GM19468 (cell line): Measurements from ENCODE around the gene CMSS1.

Source experiments
- ATAC-seq: cut with Tn5 transposase; IDR thresholded peaks from one replicate; pipeline ENCODE4 v1.9.1; 2021; ENCODE audit warnings: mild to moderate bottlenecking, moderate library complexity, moderate number of reproducible peaks; ENCODE audit not compliant: unreplicated experiment; ENCODE audit errors: extremely low read depth

The CMSS1 gene

DNA sequence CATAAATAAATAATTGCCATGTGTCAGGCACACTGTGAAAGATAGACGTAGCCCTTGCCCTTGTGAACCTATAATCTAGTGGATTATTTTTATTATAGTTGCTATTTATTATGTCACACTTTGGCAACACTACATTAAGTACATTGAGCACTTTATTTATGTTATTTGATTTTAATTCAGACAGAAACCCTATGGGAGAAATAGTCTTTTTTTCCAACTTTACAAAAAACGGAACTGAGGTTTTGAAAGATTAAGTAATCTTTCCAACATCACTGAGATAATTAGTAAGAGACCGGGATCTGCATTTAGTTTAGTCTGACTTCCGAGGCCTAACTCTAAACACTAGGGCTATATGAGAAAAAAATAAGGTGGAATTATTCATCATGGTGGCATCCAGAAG lies 299.4 kb downstream of the CMSS1 start:
- no peak for ATAC-seq

DNA sequence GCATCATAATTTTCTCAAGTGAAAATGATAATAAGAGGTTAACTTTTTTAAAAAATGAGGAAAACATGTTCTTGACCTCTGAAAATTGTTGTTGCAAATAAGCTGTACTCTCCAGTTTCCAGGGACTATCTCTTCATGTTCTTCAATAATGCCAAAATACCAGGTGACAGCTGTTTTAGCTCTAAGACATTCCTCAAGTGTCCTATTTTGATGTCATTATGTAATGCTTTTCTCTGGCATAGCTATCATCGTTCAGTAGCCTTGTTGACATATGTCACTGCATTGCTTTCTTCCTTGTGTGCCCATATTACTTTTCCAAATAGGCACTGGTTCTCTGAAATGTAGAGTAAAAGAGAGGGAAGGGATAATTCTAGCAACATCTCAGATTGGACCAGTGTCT lies 302.4 kb downstream of the CMSS1 start:
- ATAC-seq, result no peak

DNA sequence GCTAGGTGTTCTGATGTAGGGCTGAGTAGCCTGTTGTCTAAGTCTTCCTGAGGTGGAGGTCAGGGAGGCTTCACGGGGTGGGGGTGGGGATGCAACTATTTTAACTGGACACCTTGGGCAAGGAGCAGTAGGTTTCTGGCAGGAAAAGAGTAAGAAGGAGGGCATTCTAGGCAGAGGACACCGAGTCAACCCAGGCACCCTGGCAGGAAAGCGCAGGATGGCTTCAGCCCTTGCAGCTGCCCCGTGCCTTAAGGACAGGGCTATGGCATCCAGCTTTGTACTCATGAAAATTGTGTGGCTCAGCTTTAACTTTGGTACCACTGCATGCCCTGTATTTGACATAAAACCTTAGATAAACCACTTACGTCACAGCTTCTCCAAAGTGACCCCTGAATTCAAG lies 303.0 kb downstream of the CMSS1 start:
- ATAC-seq, result no peak

DNA sequence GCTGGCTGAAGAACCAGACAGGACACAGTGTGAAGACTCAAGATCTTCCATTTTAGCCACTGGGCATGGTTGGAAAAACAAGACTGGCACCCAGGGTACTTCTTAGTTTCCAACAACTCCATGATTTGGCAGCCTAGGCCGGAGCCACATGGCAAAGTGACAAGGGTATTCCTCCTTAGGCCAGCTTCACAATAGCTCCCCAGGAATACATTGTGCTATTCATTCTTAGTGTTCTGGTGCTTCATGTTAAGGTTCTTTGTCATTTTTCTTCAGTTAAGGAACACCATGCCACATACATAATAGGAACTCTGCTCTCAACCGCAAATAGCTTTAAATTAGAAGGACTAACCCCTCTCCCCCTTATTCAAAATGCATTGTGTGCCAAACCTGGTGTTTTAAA lies 304.7 kb downstream of the CMSS1 start:
- ATAC-seq, result no peak

DNA sequence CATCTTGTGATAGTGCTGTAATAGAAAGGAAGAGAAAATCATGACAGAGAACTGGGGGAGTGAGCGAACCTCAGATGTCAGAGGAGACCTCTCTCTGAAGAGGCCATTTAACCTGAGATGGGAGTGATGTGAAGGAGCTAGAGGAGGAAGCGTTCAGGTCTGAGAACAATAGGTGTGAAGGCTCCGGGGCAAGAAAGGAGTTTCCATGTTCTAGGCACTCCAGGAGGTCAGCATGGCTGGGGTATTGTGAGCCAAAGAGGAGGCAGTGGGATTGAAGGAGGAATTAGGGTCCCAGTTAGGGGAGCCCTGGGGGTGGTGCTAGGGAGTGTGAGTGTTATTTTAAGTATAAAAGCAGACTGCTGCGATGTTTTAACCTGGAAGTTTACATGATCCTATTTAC lies 305.4 kb downstream of the CMSS1 start:
- no peak for ATAC-seq

DNA sequence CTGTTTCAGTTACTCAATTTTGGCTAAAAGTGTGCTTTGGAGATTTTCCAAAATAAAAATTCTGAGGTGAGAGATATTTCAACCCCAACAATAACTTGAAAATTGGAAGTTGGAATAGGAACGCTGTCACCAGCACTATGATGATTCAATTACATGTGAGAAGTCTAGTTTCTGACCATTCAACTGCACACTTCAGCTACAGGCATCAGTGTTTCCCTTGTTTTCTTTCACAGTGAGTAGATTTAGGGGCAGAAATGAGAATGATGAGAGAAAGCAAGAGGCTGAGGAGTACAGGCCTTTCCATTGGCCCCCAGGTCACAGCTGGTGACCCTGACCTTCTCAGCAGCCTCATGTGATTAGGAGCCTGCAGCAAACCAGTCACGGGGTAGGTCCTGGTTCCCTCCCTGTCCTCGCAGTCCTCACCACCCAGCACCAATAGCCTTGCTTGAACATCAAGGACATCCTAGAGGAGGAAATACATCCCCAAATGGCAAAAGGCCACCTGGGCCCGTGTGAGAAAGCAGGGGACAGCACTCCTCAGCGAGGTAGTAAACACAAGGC lies 306.6 kb downstream of the CMSS1 start:
- no peak for ATAC-seq

DNA sequence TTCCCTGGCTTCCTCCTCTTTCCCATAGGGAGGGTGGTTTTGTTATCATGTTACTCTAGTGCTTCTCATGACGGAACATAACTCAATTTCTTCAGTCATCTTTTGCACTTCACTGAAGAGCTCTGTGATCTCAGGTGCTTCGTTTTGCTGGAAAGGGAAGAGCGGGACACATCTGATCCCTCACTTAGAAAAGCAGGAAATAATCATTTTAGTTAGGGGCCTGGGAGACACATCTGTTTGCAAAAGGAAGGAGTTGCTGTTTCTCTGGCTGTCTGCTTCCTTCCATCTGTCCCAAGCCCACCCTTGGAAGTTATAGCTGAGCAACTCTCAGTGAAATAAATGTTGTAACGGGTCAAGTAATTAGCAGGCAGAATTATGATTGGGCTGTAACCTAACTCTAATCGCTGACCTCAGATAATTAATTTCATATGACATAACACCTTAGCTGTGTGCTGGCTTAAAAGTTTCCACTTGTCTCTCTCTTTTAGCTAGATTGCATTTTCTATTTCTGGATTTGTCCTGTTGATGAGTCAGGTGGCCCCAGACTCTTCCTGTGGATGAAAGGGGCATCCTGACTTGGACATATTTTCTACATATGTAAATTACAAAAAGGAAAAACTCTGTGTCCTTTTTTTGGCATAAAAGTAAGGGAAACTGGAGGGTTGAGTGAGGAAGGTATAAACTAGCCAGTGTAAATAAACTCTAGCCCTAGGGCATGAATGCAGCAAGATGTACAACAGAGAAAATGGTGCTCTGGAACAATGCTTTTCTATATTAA lies 307.7 kb downstream of the CMSS1 start:
- ATAC-seq, result no peak

DNA sequence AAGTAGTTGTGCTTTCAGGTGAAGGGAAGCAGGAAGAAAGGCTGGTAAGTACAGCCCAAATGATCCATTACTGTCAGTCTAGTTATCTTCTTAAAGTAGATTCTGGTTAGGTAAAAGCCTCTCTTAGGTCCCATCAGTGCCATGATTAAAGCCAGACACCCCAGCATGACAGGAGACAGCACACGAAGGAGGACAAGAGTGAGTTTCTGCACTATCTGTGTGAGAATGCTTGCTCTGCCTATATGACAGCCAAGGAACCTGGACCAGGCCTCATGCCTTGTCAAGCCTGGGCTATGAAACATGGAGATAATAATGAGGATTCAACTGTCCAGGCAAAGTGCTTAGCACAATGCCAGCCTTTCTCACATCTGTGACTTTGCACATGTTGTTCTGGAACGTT lies 310.1 kb downstream of the CMSS1 start:
- ATAC-seq, result no peak

DNA sequence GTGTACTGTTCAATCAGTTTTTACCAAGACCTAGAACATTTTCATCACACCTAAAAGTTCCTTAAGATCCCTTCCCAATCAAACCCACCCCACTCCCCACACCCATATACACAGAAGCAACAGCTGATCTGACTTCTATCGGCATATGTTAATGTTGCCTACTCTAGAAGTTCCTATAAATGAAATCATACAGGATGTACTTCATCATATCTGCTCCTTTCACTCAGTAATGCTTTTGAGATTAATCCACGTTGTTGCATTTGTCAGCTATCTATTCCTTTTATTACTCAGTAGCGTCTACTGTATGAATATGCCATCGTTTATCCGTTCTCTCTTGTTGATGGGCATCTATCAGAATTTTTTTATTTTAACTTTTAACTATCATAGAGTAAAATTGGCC lies 310.9 kb downstream of the CMSS1 start:
- no peak for ATAC-seq

DNA sequence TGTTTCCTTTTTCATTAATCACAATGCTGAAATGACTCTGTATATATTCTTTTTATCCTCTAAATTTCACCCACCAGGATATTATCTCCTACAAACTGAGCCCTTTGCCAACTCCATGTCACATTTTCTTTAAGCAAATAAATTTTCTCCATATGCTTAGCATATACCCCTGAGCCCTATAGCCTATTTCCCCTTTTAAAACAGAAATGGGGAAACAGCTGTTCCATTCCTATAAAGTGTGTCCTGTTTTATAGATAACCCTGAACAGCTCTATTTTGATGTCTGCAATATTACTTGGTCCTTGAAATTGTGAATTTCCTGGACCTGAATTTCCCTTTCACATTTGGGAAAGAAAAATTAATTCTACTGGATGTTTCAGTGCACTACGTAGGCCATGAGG lies 312.3 kb downstream of the CMSS1 start:
- ATAC-seq, result no peak

DNA sequence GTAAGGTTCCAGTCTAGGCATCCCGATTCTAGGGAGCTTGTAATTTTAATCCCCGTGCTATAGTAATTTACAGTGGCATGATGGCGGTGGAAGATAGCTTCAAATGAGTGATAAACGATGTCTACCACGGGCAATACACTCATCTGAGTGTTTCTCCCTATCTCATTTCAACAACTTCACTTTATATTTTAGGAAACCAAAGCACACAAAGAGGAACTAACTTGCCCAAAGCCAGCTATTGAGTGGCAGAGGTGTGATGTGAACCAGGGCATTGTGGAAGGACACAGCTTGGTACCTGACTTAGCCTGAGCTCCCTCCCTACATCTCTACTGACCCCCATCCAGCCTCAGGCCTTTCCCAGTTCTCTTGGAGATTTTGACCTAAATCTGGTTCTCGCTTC lies 313.6 kb downstream of the CMSS1 start:
- ATAC-seq, result no peak

DNA sequence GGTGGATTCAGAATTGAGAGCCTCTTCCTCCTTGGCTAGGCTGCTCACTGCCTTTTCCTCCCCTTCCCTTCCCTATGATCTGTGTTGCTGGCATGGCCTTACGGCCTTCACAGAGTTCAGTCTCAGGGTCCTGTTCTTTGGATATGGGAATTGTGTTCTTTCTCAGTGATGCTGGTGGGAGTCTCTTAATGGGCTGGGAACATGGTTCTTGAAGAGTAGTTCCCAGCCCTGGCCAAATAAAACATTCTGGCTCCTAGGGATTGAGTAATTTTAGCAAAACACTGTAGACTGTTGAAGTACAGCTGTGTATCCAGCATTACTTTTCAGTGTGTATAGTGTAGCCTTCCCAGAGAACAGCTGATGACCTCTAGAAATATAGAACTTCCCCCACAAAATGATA lies 319.3 kb downstream of the CMSS1 start:
- ATAC-seq, result no peak

DNA sequence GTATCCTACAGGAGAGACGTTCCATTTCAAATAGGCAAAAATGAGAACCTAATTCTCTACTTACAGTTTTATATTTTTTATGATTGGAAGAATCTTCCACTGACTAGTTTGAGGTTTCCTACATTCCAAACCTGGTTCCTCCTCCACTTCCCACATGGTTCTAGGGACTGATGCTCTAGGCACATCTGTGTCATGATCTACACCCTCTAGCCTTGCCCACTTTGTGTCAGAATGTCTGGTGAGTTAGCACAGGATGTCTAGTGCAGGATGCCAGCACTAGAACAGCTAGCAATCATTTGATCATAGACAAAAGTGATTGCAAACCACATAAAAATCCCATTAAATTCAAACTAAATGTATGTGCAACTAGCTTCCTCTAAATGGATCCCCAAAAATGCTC lies 323.3 kb downstream of the CMSS1 start:
- ATAC-seq, result no peak

DNA sequence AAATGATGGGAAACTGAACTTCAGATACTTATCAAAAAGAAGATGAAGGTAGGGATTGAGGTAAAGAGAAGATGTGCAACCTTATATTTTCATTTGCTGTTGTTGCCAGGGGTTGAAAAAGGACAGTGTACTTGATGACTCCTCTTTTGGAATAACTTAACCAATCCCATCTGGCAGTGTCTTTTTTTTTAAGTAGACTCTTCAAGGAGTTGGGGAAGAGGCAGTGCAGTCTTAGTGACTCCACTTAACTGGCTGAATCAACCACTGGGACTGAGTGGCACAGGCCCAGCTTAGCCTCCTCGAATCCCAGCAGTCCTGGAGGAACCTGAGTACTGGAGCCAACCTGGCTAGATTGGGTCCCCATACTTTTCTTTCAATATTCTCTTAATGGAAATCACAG lies 323.9 kb downstream of the CMSS1 start:
- no peak for ATAC-seq

DNA sequence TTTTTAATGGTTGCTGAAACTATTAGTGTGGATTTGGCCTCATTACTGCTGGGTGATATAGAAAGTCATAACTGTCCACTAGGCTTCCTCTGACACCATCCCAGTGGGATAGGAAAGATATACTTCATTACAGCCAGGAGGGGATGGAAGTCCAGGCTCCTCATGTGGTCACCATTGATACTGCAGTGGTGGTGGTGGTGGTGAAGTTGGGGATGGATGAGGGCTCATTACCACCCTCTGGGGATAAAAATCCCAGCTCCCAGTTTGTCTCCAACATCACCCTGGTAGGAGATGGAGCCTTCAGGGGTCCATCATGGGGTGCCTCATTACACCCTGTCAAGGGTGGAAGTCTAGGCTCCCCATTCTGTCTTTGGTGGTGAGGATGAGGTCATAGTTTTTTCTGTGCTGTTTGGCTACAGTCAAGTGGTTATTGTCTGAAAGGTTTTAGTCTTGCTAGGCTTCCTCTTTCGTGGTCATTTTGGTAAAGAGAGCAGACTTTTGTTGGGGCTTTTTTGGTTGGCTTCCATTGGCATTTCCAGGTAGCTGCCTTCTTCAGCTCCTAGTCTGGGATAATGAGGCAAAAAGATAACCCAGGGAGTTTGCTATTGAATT lies 326.7 kb downstream of the CMSS1 start:
- ATAC-seq, result no peak

DNA sequence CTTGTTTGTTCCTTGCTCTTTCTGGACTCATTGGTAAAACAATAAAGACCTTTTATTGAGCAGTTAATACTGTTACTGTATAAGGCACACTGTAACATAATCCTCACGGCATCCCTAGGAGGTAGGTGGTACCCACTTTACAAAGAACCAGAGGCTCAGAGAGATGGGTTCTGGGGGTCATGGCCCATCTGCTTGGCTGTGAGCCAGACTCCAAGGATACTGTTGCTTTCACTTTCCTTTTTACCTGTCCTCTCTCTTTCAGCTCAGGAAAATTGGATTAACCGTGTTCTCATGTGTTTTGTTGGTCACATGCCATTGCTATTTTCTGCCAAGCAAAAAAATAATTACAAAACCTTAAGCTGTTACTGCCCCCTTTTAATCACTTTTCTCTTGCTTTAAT lies 331.5 kb downstream of the CMSS1 start:
- ATAC-seq, result no peak

DNA sequence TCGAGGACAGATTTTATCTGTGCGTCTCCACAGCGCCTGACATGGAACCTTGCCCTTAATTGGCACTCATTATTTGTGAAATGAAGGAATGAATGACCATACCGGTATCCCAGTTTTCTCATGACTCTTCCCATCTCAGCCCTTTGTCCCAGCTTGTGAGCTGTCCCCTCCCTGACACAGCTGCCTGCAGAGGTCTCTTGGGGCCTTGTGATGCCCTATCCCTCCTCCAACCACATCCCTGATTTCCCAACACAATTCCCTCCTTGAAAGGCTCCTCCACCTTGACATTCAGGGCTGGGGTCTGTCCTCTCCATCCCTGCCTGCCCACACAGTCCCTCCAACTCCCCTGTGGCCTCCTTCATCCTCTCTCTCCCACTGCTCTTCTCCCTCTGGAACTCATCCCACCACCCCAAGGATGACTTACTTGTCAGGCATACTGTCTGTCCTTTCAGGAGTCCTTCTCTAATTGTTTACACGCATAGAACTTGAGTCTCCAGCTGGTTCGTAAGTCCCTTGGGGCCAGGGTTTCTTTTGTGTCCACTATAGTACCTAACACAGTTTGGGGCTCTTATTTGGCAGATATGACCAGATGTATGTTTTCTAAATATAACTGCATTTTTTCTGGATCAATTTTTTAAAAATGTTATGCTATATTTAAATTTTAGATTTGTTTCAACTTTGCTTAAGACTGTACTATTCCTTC lies 332.2 kb downstream of the CMSS1 start:
- ATAC-seq, result no peak

DNA sequence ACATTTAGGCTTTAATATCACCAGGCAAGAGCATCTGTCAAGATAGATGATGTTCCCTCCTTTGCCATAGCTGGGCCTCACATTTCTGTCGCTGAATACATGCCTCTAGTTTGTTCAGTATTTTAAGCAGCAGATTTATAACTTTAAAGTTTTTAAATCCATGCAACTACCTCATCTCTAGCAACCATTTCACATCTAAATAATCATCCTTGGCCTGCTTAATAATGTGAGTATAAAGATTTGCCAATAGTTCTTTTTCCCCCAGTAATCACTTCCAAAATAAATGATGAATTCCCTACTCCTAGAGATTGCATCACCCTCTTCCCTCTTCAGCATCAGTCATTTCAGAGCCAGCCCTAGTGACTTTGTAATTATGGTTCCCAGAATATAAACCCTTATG lies 332.8 kb downstream of the CMSS1 start:
- ATAC-seq, result no peak

DNA sequence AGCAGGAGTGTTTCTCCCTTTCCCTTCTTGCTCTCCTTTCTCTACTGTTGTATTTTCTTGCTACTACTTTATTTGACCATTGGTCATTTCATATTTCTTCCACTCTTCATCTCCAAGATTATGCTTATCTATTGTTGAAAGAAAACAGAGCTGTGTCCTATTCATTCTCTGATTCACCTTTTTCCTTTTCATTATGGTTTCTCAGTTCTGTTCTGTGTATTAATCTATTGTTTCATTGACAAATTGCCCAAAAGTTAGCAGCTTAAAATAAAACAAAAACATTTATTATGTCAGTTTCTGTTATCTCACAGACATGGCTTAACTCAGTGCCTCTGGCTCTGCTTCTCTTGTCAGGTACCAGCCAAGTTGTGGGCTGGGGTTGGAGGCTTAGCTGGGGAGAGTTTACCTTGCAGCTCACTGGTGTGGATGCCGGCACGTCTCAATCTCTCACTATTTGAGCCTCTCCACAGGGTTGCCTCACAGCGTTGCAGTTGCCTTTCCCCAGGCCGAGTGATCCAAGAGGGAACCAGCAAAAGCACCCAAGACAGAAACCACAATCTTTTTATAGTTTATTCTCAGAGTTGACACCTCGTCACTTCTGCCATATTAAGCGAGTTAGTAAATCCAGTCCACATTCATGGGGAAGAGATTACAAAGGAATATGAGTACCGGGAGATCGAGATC lies 333.5 kb downstream of the CMSS1 start:
- ATAC-seq, result no peak

DNA sequence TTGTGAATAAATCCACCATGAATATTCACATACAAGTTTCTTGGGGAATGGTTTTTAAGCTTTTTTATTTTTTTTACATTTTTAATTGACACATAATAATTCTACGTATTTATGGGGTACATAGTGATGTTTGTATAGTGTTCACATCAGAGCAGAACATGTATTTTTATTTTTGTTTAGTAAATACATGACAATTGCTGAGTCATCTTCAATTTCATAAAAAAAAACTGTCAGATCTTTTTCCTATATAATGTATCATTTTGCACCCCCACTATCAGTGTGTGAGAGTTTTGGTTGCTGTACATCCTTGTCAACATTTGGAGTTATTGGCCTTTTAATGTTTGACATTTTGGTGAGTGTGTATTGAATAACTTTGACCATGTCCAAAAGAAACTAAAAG lies 336.5 kb downstream of the CMSS1 start:
- ATAC-seq, result no peak

DNA sequence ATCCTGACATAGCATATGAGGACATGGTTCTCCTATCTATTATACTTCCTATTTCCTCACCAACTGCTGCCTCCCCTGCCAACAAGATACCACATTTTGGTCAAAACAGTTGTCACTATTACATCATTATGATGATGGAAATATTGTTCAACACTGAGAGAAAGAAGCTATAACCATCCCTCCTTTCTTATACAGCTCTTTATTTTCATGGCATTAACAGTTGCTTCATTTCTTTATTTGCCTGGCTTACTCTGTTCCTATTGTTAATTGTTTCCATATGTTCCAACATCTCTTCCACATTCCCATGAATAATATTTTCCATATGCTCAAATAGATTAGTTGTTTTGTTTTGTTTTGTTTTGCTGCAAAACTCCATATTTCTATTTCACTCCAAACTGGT lies 337.5 kb downstream of the CMSS1 start:
- no peak for ATAC-seq
